Middle frontal gyrus (tissue), 1 donor: ENCODE results near the gene TAS2R7.
"Not testable (repeated sequence)": the region's sequence is repeated elsewhere in the genome, so short reads cannot be mapped to it uniquely, and the experiment has no call there.

Experiments used
- DNase-seq: peaks from one replicate; pipeline ENCODE4 v3.0.0-alpha.2; 2015; ENCODE audit warnings: low spot score; ENCODE audit errors: extremely low spot score

Gene TAS2R7, protein sequence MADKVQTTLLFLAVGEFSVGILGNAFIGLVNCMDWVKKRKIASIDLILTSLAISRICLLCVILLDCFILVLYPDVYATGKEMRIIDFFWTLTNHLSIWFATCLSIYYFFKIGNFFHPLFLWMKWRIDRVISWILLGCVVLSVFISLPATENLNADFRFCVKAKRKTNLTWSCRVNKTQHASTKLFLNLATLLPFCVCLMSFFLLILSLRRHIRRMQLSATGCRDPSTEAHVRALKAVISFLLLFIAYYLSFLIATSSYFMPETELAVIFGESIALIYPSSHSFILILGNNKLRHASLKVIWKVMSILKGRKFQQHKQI

DNA sequence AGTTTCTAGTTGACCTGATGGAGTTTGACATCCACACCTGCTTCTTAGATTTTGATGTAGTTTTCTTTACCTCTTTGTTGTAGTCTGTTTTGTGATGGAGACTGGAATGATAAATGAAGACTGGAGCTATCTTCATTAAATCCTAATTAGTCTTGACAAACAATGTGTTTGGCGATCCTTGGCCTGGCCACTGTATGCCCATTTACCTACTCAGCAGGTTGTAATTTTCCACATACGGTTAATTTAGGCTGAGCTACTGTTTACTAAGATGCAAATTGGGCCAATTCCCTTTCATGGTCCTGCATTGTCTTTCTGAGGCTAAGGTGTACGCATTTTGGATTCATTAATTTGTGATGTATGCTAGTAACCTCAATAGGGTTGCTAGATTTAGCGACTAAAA, at the start of gene TAS2R7:
Gene TAS2R7 (minus strand): TSS at position 41 of the 400 bp plus-strand sequence. CDS start 57 bp downstream, outside the sequence.
- DNase-seq = no peak

GRCh38 chr12:10851243-10851858, 48.9 kb upstream of the TAS2R7 start:
- DNase-seq = no peak

- no peak for DNase-seq
Observed at GRCh38 chr12:10849425-10849878, 47.0 kb upstream of the TAS2R7 start, which contains the start of gene PRR4. Gene PRR4, minus strand, starts transcription at chr12:10849475. Its CDS starts 38 bp downstream, at chr12:10849437.

- DNase-seq = no peak
Observed at GRCh38 chr12:10847744-10848143, 45.3 kb upstream of the TAS2R7 start.

DNA sequence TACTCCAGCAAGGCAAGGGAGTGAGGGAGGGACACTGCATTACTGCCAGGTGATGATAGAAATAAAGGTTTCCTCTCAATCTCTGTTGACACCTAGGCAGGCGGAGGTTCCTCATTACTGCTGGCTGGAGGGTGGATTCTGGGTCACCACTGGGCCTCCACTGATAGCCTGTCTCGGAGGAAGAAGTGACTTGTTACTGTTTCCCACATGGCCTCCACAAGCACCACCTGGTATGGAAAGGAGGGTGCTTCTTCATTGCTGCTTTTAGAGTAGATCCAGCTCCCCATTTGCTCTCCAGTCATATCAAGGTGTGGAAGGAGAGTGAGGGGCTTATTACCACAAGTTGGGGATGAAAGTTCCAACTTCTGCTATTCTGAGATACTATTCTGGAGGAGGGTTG, 40.4 kb upstream of the TAS2R7 start:
- no peak for DNase-seq

GRCh38 chr12:10838461-10838860, 36.0 kb upstream of the TAS2R7 start:
- no peak for DNase-seq

GRCh38 chr12:10829994-10830393, 27.6 kb upstream of the TAS2R7 start:
- DNase-seq = no peak

DNA sequence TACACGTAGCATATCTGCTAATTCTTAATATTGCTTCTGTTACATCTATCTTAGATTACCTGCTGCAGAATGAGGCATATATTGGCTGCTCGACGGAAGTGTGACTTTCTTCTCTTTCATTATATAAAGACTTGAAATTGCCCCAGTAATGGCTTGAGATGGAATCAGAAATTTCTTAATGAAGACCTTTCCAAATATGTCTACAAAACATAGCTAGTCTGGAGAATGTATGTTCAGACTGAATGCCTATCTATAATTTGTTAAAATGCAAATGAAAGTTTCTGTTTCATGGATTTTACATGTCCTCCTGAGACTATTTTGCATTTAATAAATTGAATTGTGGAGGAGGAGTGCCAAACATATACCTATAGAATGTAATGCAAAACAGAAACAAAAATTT, 23.8 kb upstream of the TAS2R7 start, which contains the start of gene TAS2R10:
Gene TAS2R10 (minus strand): TSS at position 101 of the 400 bp plus-strand sequence. CDS start 89 bp downstream, at position 12.
- no peak for DNase-seq

DNA sequence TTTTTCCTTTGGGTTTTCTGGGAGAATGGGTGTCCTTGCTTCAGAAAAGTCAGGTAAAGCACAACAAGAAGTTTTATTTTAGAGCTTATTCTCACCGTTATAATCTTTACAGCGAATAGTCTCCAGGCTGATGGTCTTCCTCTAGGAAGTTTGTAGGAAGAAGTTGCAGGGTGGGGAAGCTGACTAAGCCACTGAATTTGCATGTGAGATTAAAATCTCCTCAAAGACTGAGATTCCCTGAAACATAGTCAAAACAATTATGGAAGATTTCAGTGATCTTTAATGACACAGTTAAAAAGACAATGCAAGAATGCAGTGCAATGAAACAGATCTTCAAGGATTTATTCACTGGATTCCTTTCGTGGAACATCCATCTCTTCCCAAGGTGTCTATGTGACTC, 22.5 kb upstream of the TAS2R7 start:
- no peak for DNase-seq

GRCh38 chr12:10811883-10812536, 9.6 kb upstream of the TAS2R7 start:
- DNase-seq = no peak

GRCh38 chr12:10810068-10810467, 7.6 kb upstream of the TAS2R7 start, which contains the start of gene TAS2R9:
Gene TAS2R9, minus strand, starts transcription at chr12:10810168. Its CDS starts 93 bp downstream, at chr12:10810075.
- DNase-seq = no peak

DNA sequence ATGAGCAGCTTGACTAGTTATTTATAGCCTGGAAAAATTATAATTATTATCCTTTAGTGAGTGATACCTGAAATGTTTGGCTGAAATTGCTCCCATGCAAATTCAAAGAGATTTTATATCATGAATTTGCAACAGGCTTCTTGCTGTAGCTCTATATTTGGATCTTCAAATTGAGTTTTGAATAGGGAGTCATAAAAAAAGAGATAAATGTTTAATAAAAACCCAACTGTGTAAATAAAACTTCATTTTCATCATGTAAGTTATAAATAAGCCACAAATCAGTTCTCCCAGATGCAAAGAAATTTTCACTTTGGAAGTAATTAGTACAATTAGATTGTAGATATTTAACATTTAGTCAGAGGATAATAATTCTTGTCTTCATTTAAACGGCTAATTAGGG, 4.8 kb upstream of the TAS2R7 start, which contains the start of gene TAS2R8:
Gene TAS2R8 (minus strand): TSS at position 101 of the 400 bp plus-strand sequence. CDS start 306 bp downstream, outside the sequence.
- DNase-seq = no peak

DNA sequence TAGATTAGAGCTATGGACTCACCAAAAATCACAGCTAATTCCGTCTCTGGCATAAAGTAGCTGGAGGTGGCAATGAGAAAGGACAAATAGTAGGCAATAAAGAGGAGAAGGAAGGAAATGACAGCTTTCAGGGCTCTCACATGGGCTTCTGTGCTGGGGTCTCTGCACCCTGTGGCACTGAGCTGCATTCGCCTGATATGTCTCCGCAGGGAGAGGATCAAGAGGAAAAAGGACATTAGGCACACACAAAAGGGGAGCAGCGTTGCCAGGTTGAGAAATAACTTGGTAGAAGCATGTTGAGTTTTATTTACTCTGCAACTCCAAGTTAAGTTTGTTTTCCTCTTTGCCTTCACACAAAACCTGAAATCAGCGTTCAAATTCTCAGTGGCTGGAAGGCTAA, 686 bp downstream of the TAS2R7 start:
- DNase-seq = no peak

GRCh38 chr12:10794222-10794621, 8.2 kb downstream of the TAS2R7 start:
- no peak for DNase-seq

DNA sequence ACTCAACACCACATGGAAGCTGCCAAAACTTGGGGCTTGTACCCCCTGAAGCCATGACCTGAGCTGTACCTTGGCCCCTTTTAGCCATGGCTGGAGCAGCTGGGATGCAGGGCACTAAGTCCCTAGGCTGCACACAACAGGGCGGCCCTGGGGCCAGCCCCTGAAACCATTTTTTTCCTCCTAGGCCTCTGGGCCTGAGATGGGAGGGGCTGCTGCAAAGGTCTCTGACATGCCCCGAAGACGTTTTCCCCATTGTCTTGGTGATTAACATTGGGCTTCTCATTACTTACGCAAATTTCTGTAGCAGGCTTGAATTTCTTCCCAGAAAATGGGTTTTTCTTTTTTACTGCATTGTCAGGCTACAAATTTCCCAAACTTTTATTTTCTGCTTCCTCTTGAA, 10.7 kb downstream of the TAS2R7 start:
- DNase-seq = not testable (repeated sequence)

DNA sequence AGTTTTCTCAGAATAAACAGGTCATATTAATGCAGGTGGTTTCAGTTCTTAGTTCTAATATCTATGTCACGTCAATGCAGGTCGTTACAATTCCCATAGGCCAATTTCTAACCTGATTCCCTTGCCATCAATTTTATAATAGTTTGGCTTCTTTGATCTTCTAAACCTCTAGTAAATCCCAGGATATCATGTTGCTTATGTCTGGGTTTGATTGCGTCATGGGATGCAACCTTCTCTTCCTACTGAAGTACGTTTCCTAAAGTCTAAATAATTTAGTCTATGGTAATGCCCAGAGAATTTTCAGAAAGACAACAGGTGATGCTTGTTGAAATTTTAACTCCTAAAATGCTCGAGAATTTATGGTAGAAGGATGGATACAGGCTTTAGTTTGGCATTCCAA, 19.2 kb downstream of the TAS2R7 start:
- DNase-seq = no peak

GRCh38 chr12:10779103-10779502, 23.3 kb downstream of the TAS2R7 start:
- no peak for DNase-seq

DNA sequence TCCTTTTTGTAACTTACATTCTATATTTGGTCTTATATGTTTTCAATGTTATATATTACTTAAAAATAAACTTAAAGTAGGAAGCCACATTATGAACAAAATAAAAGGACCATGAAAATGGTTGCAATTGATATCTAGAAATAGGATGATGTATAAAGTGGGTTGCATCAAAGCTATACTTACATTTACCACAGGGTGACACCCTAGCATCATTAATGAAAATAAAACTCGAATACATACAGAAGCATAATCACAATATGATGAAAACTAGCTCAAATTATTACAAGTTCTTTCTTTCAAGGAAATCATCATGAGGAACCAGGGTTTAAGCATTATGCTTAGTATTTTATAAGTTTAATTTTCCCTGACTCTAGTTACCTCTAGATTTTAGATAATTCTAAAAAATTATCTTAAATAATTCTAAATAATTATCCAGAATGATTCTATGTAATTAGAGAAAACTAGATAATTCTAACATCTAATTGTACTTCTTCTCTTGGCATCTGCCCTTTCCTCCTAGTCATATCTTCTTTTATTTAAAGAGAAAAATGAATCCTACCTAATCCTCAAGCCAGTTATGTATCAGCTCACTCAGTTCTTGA, 31.2 kb downstream of the TAS2R7 start:
- peak; percentile 34 for DNase-seq

GRCh38 chr12:10759657-10760056, 42.8 kb downstream of the TAS2R7 start:
- DNase-seq = no peak

DNA sequence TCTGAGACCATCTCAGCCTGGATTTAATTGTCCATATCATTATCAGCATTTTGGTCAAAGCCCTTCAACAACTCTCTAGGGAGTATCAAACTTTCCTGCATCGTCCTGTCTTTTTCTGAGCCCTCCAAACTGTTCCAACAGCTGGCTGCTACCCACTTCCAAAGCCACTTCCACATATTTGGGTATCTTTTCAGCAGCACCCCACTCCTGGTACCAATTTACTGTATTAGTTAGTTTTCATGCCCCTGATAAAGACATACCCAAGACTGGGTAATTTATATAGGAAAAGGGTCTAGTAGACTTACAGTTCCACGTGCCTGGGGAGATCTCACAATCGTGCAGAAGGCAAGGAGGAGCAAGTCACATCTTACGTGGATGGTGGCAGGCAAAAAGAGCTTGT, 46.2 kb downstream of the TAS2R7 start:
- no peak for DNase-seq

GRCh38 chr12:10753059-10753458, 49.4 kb downstream of the TAS2R7 start:
- no peak for DNase-seq
